Measurements from ENCODE around the gene DNAJC12.
"Not testable (repeated sequence)": the region's sequence is repeated elsewhere in the genome, so short reads cannot be mapped to it uniquely, and the experiment has no call there.

The DNAJC12 gene

DNA sequence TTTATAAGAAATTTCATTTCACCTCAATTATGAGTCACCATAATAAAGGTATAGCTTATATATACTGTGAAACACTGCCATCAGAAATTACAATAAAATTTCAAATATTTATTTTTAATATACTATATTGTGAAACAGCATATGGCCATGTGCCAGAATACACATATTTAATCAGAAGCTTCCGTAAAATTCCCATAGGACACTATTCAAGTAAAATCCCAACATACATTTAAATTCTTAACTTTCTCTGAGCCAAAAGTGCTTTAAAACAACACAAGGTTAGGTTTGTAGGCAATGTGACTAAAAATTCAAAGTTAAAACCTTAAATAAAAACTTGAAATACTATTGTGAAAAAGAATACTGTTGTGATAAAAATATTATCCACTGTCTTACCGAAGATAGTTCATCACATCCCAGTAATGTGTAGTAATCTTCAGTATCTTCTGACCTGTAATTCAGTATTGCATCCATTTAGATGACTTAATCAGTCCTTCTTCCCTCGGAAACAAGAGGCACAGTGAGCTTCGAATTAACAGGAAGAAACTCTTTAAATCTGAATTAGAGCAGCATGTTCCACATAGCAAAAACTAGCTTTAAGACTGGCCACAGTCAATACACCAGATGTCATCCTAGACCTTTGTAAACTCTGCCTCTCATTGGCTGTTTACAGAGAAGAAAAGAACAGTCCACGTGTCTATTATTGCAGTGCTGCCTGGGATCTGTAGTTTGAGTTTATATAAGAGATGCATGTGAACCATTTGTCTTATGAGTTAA lies at the start of gene DNAJC12:
Gene DNAJC12 (minus strand): TSS at position 648 of the 774 bp plus-strand sequence. CDS start 177 bp downstream, at position 471.
- DNase-seq: no peak

DNA sequence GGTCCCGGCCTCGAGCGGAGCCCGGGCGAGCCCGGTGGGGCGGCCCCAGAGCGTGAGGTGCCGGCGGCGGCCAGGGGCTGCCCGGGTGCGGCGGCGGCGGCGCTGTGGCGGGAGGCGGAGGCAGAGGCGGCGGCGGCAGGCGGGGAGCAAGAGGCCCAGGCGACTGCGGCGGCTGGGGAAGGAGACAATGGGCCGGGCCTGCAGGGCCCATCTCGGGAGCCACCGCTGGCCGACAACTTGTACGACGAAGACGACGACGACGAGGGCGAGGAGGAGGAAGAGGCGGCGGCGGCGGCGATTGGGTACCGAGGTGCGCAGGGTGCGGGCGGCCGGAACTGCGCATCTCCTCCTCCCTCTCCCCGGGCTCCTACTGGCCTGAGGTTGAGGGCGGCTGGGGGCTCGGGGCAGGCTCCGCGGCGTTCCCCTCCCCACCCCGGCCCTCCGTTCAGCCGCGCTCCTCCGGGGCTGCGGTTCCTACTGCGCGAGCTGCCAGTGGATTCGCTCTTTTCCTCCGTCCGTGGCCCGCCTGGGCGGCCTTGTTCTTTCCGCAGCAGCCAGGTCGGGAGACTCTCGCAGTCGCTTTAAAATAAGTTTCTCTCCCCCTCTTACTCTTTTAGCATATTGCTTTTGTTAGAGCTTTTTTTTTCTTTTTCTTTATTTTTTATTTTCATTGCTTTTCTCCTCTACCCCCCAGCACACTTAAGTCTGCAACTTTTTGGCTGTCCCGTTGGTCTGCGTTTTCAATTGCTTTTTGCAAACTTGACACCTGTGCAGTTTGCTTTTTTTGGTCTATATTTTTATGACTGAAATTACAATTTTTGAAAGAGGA lies 47.1 kb upstream of the DNAJC12 start:
- DNase-seq: peak; percentile 81

DNA sequence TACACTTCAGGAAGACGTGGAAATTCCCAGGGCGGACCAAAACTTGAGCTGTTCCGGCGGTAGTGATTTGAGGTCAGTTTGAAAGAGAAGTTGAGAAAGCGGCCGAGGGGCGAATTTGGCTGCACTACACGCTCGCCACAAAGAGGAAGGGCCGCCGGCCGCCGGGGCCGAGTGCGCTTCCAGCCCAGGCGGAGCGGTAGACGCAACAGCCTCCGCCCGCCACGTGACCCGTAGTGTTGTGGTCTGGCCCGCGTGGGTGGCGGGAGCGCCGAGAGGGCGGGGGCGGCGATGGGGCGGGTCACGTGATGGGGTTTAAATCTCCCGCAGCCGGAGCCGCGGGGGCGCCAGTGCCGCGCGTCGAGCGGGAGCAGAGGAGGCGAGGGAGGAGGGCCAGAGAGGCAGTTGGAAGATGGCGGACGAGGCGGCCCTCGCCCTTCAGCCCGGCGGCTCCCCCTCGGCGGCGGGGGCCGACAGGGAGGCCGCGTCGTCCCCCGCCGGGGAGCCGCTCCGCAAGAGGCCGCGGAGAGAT lies 46.4 kb upstream of the DNAJC12 start, which contains the start of gene SIRT1:
Gene SIRT1 (plus strand): TSS at position 344 of the 529 bp plus-strand sequence. CDS start 66 bp downstream, at position 410.
- peak; percentile 90 for DNase-seq

DNA sequence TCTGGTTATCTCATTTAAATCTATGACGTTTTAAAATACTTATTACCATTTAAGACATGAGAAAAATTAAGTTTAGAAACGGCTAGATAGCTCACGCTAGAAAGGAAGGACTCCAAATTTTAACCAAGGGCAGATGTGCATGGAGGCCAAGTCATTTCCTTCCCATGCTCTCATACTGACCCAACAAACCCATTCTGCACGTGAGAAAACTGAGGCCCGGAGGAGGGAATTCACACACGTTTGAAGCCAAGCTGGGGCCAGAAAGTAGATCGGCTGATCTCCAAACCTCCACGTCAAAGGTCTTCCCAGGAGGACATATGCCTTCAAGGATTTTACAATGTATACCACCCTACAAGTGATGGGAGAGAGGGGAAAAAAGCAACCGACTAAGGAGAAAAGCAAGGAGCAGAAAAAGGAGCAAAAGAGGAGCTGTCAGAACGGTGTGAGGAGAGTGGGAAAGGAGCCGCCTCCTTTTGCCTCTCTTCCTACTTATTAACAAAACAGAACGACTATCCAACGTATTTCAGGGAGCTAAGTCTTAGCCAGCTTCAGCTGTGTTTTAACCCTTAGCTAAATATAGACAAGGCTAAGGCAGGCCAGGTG lies 45.8 kb upstream of the DNAJC12 start:
- no peak for DNase-seq

DNA sequence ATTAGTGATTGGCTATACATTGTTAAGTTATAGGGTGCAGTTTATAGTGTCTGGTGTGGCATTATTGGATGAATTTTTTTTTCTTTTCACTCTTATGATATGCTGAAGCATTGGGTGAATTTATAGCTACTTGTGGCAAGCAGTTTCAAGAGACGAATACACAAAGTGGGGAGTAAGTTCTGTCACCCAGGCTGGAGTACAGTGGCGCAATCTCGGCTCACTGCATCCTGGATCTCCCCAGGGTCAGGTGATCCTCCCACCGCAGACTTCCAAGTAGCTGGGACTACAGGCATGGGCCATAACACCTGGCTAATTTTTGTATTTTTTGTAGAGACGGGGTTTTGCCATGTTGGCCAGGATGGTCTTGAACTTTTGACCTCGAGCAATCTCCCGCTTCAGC lies 40.1 kb upstream of the DNAJC12 start:
- no peak for DNase-seq

DNA sequence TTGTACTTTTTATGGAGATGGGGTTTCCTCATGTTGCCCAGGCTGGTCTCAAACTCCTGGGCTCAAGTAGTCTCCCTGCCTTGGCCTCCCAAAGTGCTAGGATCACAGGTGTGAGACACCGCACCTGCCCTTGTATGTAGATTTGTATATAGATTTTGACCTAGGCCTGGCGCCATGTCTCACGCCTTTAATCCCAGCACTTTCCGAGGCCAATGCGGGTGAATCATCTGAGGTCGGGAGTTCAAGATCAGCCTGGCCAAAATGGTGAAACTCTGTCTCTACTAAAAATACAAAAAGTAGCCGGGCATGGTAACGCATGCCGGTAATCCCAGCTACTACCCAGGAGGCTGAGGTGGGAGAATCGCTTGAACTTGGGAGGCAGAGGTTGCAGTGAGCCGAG lies 39.4 kb upstream of the DNAJC12 start:
- not testable (repeated sequence) for DNase-seq

DNA sequence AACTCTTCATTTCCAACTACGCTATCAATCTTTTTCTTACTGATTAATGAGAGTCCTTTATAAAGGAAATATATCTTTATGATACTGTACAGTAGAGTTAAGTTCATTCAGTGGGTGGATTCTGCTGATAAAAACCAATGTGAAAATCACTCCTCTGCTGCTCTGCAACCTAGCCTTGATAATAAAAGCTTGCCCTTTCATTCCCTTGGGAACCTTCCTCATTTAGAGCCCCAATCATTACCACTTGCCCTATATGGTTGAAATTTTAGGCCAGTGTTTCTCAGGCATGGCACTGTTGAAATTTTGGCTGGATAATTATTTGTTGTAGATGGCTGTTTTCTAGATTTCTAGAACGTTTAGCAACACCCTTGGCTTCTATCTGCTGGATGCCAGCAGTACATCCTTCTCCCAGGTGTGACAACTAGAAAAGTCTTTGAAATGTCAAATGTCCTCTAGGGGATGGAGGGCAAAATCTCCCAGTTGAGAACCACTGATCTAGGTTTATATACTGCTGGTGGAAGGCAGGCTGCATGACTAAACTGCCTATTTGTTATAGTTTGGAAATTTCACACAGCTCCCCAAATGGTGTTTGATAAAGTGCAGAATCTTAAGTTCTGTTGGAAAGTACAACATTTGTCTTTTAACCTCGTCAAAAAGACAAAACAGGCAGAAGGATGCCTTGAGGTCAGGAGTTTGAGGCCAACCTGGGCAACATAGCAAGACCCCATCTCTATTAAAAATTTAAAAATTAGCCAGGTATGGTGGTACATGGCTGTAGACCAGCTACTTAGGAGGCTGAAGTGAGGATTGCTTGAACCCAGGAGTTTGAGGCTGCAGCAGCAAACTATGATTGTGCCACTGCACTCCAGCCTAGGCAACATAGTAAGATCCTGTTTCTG lies 37.6 kb upstream of the DNAJC12 start:
- no peak for DNase-seq

DNA sequence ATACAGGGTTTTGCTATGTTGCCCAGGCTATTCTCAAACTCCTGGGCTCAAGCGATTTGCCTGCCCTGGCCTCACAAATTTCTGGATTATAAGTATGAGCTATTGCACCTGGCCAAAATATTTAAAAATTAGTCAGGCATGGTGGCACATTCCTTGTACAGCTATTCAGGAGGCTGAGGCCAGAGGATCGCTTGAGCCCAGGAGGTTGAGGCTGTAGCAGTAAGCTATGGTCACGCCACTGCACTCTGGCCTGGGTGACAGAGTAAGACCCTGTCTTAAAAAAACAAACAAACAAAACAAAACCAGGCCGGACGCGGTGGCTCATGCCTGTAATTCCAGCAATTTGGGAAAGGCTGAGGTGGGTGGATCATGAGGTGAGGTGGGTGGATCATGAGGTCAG lies 32.0 kb upstream of the DNAJC12 start:
- DNase-seq: no peak

DNA sequence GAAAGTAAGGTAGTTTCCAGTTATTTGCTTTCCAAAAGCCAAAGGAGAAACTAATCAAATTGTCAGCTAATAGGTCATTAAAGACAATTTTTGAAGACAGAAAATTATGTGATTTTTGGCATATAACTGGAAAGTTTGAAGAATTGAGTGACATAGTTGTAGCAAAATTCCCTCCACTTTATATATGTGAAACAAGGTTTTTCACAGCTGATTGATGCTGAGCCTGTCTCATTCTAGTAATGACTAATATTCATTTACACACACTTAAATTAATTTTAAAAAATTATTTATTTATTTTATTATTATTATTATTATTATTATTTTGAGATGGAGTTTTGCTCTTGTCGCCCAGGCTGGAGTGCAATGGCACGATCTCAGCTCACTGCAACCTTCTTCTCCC lies 30.1 kb upstream of the DNAJC12 start:
- DNase-seq: no peak

DNA sequence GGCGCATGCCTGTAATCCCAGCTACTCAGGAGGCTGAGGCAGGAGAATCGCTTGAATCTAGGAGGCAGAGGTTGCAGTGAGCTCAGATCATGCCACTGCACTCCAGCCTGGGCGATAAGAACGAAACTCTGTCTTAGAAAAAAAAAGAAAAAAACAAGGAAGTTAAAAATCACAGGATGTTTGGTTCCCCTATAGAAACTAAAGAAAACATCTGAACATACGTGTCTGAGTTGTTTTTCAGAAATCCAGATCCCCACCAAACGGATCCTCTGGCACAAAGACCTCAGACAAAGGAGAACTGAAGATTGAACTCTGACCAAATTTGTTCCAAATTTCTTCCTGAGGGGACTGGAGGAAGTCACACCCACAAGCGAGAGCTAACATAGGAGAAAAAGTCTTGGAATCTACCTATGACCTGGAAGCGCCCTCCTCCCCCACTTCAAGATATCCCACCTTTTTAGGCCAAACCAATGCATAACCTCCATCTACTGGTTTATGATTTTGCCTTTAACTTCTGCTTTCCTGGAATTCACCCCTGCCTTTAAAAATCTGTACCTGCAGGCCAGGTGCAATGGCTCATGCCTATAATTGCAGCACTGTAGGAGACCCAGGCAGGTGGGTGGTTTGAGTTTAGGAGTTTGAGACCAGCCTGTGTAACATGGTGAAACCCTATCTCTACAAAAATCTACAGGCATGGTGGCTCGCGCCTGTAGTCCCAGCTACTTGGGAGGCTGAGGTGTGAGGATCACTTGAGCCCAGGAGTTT lies 26.8 kb upstream of the DNAJC12 start:
- DNase-seq: no peak

DNA sequence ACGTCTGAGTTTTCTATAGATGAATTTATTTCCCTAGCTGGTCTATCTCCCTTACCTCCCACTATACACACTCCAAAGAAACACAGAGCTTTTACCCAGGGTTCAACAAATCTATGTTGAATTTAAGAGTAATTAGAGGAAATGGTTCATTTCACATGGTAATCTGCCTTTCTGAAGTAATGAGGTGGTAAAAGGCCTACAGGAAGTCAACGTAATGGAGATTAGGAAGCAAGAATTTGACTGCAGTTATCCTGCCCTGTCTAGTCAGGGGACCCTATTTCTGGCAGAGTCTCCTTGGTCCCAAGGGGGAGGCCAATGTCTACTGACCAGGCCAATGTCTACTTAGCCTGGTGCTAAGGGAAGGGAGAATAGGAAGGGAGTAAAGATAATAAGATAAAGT lies 25.1 kb upstream of the DNAJC12 start:
- DNase-seq: no peak

DNA sequence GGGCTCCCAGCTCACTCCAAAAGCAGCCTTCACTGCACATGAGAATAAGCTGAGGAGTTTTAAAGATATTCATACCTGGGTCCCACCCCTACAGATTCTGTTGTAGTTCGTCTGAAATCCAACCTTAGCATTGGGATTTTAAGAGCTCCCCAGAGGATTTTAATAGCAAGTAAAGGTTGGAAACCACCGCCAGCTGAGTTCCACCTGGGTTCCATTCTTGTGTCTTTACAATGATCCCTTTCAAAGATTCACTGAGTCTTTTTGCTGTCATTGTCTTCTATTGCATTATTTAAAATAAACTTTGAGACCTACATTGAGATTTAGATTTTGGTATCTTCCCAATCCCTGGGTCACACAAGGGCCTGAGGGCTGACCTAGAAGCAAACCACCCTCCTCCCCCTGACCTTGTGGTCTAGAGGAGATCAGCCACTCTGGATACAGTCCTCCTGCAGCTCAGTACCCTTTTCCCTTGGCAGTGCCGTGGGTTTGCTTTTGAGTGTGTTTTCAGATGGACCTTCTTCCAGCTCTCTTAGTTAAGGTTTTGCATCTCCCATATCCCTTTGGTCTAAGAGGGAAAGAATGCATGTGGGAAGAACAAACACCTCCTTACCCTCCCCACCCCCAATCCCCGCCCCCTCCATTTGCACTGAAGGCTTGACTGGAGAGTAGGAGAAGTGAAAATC lies 23.9 kb upstream of the DNAJC12 start:
- DNase-seq: no peak

DNA sequence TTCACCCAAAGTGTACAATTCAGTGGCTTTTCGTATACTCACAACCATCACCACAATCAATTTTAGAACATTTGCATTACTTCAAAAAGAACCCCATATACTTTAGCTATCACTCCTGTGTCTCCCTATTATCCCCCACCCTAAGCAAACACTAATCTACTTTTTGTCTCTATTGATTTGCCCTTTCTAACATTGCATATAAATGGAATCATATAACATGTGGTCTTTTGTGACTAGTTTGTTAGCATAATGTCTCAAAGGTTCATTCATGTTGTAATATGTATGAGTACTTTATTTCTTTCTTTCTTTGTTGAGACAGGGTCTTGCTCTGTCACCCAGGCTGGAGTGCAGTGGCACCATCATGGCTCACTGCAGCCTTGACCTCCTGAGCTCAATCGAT lies 21.0 kb upstream of the DNAJC12 start:
- DNase-seq: no peak

DNA sequence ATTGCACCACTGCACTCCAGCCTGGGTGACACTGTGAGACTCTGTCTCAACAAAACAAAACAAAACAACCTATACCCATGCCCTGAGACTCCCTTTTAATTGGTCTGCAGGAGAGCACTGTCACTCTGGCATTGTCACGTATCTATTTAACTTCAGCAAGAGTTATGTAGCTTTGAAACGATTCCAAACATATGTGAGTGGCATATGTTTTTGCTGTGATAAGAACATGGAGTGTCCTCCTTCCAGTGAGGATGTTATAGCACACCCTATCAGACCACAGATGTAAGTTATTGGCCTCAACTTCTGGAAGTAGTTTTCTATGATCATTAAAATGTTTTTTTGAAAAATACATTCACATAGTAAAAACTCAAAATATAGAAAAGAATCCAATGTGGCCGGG lies 15.5 kb upstream of the DNAJC12 start:
- DNase-seq: no peak

DNA sequence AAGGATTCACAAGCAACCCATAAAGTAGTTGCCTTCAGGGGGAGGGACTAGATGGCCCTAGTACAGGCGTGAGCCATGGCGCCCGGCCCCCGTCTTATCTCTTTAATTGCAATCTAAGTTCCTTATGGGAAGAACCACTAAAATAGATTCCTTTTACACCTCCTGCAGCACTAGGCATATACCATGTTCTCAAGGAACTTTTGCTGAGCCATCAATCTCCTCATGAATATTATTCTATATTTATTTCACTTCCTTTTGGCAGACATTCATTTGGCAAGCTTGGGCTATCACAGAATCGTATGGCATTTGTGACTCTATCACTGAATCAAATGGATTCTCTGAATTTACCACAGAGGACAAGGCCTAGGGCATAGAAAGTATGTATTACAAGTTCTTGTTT lies 14.8 kb upstream of the DNAJC12 start:
- DNase-seq: no peak

DNA sequence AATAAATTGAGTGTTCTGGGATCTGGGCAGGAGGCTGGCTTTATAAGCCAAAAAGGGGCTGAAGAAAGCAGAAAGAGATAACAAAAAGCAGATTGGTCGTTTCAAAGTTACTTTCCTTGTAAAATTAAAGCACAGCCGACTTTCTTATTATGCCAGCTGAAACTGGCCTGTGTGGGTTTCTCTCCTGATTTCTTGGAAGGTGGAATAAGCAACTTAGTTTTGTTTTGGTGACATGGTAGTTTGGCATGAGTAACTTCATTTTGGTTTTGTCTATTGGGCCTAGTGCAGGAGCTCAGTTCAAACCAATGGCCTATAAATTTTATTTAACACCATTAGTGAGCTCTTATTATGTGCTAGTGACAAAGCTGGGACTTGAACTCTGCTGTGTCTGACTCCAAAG lies 13.2 kb upstream of the DNAJC12 start:
- DNase-seq: no peak

DNA sequence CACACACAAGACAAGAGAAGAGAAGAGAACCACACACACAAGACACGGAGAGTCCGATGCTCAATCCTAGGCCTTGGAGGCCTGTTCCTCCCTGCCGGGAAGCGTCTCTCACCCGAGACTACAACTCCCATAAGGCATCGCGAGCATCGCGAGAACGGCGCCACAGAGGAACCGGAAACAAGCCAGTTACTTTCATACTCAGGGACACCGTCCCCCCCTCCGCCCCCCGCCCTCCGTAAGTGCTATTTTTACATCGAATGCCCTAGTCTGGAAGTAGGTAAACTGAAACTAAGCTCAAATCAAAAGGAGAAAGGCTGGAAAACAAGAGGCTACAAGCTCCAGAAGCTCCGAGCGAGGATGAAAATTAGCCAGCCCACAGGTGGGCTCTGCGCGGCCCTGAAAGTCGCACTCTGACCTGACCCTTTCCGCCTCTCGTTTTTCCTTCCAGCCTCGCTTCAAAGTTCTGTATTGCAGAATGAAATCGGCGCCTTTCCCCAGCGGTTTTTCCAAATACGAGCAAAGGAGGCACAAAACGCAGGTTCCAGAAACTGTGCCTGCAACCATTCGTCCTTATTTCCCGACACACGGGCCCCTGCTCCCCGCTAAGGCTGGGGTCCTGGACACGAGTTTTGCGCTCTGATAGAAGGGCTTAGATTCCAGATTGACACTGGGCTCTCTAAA lies 11.5 kb upstream of the DNAJC12 start:
- DNase-seq: peak; percentile 89

DNA sequence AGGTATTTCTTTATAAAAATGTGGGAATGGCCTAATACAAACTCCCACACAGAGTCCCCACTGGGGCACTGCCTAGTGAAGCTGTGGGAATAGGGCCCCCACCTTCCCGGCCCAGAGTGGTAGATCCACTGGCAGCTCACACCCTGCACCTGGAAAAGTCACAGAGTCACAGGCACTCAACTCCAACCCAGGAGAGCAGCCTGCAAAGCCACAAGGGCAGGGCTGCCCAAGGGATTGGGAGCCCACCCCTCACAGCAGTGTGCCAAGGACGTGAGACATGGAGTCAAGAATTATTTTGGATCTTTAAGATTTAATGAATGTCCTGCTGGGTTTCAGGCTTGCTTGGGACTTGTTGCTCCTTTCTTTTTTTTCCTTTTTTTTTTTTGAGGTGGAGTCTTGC lies 5.3 kb upstream of the DNAJC12 start:
- DNase-seq: no peak

DNA sequence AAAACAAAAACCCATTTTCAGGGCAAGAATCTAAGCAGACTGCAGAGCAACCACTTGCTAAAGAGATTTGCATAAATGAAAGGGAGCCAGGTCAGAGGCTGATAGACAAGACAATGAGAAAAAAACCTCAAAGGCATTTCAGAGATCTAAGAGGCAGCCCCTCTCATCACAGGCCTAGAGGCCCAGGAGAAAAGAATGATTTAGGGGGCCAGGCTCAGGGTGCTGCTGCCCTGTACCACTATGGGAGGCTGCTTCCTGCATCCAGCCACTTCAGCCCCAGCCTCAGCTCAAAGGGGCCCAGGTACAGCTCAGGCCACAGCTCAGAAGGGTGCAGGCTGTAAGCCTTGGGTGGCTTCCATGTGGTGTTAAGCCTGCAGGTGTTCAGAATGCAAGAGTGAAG lies 3.7 kb upstream of the DNAJC12 start:
- DNase-seq: no peak

DNA sequence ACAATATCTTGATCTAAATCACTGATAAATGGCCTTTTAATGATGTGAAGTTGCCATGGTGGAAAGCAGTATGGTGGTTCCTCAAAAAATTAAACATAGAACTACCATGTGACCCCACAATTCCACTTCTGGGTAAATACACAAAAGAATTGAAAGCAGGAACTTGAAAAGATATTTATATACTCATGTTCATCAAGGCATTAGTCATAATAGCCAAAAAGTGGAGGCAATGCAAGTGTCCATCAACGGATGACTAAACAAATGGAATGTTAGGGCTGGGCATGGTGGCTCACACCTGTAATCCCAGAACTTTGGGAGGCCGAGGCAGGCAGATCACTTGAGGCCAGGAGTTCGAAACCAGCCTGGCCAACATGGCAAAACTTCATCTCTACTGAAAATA lies 2.0 kb upstream of the DNAJC12 start:
- no peak for DNase-seq

Measured in stimulated activated naive CD4-positive, alpha-beta T cell treated with Interleukin-2 at 50 U/mL for 16 hours (primary cell).